Stomach (tissue), 9 donors: ENCODE data around the gene MAGI1. TPM values are rescaled to one million over a fixed set of nuclear protein-coding genes. Genes with fewer than 3 reads are reported as not detected.

Experiments
- DNase-seq, 2 donors: peaks; one replicate each; pipeline versions ENCODE4 v3.0.0 to v3.0.0-alpha.2; 2013 to 2019
- H3K27ac ChIP-seq, 5 donors: fragments of 200-600 bp in 4 of 5; sonication (generic) in 4 of 5; one replicate each; pipeline ENCODE4 v1.5.1; 2013 to 2019; ENCODE audit warnings: mild to moderate bottlenecking in 1 of 5, moderate library complexity in 1 of 5
- H3K27me3 ChIP-seq, 3 donors: fragments of 200-600 bp; sonication (generic); one replicate each; pipeline ENCODE4 v1.5.1; 2017 to 2019; ENCODE audit warnings: mixed run types in 1 of 3
- H3K36me3 ChIP-seq, 4 donors: fragments of 200-600 bp; sonication (generic); 1 replicate in 3 of 4; 2 replicates in 1 of 4; pipeline ENCODE4 v1.5.1; 2016 to 2019
- H3K4me1 ChIP-seq, 4 donors: fragments of 200-600 bp; sonication (generic); one replicate each; pipeline ENCODE4 v1.5.1; 2016 to 2019
- H3K4me3 ChIP-seq, 4 donors: fragments of 200-600 bp; sonication (generic) in 3 of 4; one replicate each; pipeline ENCODE4 v1.5.1; 2016 to 2019; ENCODE audit warnings: mild to moderate bottlenecking in 1 of 4
- H3K9me3 ChIP-seq, 4 donors: fragments of 200-600 bp; sonication (generic); one replicate each; pipeline ENCODE4 v1.5.1; 2016 to 2019
- EP300 ChIP-seq: sonication (generic); formaldehyde crosslinking; IDR thresholded peaks from one replicate; pipeline ENCODE4 v1.6.1; 2017; ENCODE audit warnings: antibody characterized with exemption
- POLR2A ChIP-seq, 4 donors: fragments of 450-650 bp; IDR thresholded peaks; one replicate each; pipeline ENCODE4 v1.6.1; 2016; ENCODE audit warnings: antibody characterized with exemption in 4 of 4, control low read depth in 2 of 4, mild to moderate bottlenecking in 1 of 4, moderate library complexity in 1 of 4
- POLR2AphosphoS5 ChIP-seq, 3 donors: sonication (generic); formaldehyde crosslinking; IDR thresholded peaks; one replicate each; pipeline ENCODE4 v1.6.1; 2016; ENCODE audit warnings: antibody characterized with exemption in 3 of 3
- whole genome bisulfite sequencing, 5 donors: extraction: QIAGEN DNeasy Blood & Tissue Kit in 3 of 5; methylation state at CpG; one replicate each; pipeline versions ENCODE4 v1.1.5 to v1.1.7; 2013 to 2018; 5-methylcytosine and 5-hydroxymethylcytosine counted together
- intact Hi-C: fragments of 100-400 bp; cut with DNase I; formaldehyde crosslinking; loops from one replicate; pipeline ENCODE4 v1.15.1; 2023; ENCODE audit warnings: low total_unique reads
- polyA plus RNA-seq, 3 donors: library from polyadenylated mRNA; stranded (reverse); fragments of 200-250 nt; gene quantifications; one replicate each; pipeline ENCODE4 v1.2.3, GENCODE V29; 2013
- total RNA-seq, 5 donors: library from RNA; depleted of rRNA; stranded (reverse); fragments of >200 nt; gene quantifications; one replicate each; pipeline versions ENCODE4 v1.1.0 to v1.2.3, GENCODE V29; 2014 to 2016
- TF ChIP-seq, protein P1 (sequence below), 7 experiments: fragments of 450-650 bp in 4 of 7; fragments of 200-600 bp in 3 of 7; sonication (generic) in 3 of 7; IDR thresholded peaks; one replicate each; pipeline ENCODE4 v1.5.1; 2016 to 2019; ENCODE audit warnings: antibody characterized with exemption in 7 of 7, control low read depth in 2 of 7, mild to moderate bottlenecking in 1 of 7
- donor health status: healthy with polysubstance abuse.
- donor health status: Bipolar disorder and iron deficiency.
- donor health status: healthy.

MAGI1 gene
- total and polyA plus RNA-seq, 8 donors = 5.7 to 237 (median 84.8) TPM

DNA sequence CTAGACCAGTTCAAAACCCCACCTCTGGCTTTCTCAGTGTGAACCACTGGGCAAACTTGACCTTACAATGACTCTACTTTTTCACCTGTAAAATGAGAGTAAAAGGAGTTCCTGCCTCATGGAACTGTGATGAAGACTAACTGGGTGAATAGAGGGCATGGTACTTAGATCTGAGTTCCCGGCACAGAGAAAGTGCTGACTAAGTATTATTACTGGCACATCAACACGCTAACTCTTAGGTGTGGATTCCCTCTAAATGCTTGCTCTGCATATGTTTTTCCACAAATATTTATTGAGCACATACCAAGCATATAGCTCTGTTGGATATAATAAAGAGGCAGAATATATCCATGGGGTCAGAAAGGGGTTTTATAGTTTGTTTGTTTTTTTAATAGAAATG, 437.8 kb downstream of the MAGI1 start:
- H3K9me3 ChIP-seq = no peaks in the 10 kb centered on the region
- no peak for DNase-seq
- TF ChIP-seq, protein P1, sequence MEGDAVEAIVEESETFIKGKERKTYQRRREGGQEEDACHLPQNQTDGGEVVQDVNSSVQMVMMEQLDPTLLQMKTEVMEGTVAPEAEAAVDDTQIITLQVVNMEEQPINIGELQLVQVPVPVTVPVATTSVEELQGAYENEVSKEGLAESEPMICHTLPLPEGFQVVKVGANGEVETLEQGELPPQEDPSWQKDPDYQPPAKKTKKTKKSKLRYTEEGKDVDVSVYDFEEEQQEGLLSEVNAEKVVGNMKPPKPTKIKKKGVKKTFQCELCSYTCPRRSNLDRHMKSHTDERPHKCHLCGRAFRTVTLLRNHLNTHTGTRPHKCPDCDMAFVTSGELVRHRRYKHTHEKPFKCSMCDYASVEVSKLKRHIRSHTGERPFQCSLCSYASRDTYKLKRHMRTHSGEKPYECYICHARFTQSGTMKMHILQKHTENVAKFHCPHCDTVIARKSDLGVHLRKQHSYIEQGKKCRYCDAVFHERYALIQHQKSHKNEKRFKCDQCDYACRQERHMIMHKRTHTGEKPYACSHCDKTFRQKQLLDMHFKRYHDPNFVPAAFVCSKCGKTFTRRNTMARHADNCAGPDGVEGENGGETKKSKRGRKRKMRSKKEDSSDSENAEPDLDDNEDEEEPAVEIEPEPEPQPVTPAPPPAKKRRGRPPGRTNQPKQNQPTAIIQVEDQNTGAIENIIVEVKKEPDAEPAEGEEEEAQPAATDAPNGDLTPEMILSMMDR (IDR thresholded peaks at IDR 0.05) = no peak
- no peak for TF ChIP-seq EP300
- TF ChIP-seq POLR2A (IDR thresholded peaks at IDR 0.05) = no peak
- no peak for TF ChIP-seq POLR2AphosphoS5 (IDR thresholded peaks at IDR 0.05)
- peaks cover 15 to 28% (median 25%) of the 10 kb centered on the region in 4 donors for H3K4me1 ChIP-seq
- peaks cover 0 to 17% (median 0%) of the 10 kb centered on the region in 3 donors for H3K27me3 ChIP-seq
- intact Hi-C loops = no loop called here
- H3K4me3 ChIP-seq = no peak overlapping the region
- H3K36me3 ChIP-seq = no peaks in the 10 kb centered on the region
- 82 to 97% (median 94%) methylated on average over 2 of the region's 2 CpGs for WGBS, 5 donors
- H3K27ac ChIP-seq = no peak overlapping the region

DNA sequence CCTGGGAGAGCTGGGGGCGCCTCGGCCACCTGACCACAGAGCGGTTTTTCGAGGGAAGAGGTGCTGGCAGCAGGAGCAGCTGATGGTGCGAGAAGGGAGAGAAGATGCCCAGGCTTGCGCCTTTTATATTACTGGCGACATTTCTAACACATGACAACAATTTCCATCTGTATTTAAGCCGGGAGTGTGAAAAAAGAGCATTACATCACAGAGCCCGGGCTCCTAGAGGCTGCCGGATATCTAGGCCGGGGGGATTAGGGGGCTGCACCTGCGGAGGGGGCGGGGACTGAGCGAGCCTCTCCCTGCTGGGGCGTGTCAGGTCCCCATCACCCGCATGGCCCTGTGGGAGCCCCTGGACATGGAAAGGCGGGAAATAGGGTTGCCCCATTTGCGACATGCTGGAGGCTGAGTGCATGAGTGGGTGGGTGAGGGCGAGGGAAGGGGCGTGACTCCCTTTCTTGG, 440.7 kb downstream of the MAGI1 start:
- peaks cover 15 to 27% (median 23%) of the 10 kb centered on the region in 4 donors for H3K4me1 ChIP-seq
- no peaks in the 10 kb centered on the region for H3K36me3 ChIP-seq
- H3K4me3 ChIP-seq = peak overlapping the region; percentile 25 to 37 (median 32)
- H3K27ac ChIP-seq = no peak overlapping the region
- WGBS, 5 donors = 34 to 53% (median 47%) methylated on average over 20 of the region's 20 CpGs
- peaks cover 0 to 17% (median 0%) of the 10 kb centered on the region in 3 donors for H3K27me3 ChIP-seq
- H3K9me3 ChIP-seq = no peaks in the 10 kb centered on the region
- intact Hi-C loops = no loop called here
- TF ChIP-seq POLR2A (IDR thresholded peaks at IDR 0.05) (no peak), EP300 (no peak), POLR2AphosphoS5 (IDR thresholded peaks at IDR 0.05) (no peak)
- TF ChIP-seq, protein P1 (IDR thresholded peaks at IDR 0.05) = no peak
- peak in 1 of 2 donors; percentile 44 for DNase-seq

DNA sequence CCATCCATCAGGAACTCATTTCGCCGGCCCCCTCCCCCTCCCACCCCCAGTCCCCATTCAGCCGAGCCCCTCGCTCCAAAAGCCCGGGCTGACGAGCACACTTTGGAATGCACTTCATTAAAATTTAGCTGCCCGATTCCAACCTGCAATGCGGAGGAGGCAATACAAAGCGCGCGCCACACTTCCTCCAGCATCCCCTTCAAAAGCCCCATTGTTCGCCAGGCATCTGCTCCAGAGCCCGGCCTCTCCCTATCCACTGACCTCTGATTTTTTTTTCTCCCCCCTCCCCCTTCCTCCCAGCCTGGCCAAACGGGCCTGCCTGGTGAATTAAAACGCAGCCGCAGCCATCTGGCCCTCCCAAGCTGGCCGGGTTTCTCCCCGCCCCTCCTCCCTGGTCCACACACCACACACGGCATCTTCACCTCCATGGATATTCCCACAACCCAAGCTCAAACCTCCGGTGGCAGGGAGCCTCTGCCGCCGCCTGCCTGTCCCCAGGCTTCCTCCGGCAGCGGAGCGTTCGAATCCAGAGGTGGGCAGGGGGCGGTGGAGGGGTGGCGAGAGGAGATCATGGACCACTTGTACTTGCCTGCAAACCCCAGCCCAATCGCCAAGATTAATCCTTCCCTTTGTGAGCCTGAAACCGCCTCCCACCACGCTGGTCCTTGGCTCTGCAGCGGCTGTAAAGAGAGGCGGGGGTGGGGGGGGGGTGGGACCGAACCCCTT, 441.3 kb downstream of the MAGI1 start:
- peak overlapping the region in 1 of 5 donors; percentile 7 for H3K27ac ChIP-seq
- peaks cover 15 to 30% (median 23%) of the 10 kb centered on the region in 4 donors for H3K4me1 ChIP-seq
- peak overlapping the region; percentile 25 to 37 (median 32) for H3K4me3 ChIP-seq
- peaks cover 0 to 17% (median 0%) of the 10 kb centered on the region in 3 donors for H3K27me3 ChIP-seq
- WGBS, 5 donors = 12 to 23% (median 16%) methylated on average over 31 to 34 of the region's 34 CpGs
- intact Hi-C loops = no loop called here
- H3K36me3 ChIP-seq = no peaks in the 10 kb centered on the region
- H3K9me3 ChIP-seq = no peaks in the 10 kb centered on the region
- TF ChIP-seq POLR2A (IDR thresholded peaks at IDR 0.05) (no peak), EP300 (no peak), POLR2AphosphoS5 (IDR thresholded peaks at IDR 0.05) (no peak)
- TF ChIP-seq, protein P1 (IDR thresholded peaks at IDR 0.05) = no peak
- DNase-seq = peak; percentile 34 to 83

DNA sequence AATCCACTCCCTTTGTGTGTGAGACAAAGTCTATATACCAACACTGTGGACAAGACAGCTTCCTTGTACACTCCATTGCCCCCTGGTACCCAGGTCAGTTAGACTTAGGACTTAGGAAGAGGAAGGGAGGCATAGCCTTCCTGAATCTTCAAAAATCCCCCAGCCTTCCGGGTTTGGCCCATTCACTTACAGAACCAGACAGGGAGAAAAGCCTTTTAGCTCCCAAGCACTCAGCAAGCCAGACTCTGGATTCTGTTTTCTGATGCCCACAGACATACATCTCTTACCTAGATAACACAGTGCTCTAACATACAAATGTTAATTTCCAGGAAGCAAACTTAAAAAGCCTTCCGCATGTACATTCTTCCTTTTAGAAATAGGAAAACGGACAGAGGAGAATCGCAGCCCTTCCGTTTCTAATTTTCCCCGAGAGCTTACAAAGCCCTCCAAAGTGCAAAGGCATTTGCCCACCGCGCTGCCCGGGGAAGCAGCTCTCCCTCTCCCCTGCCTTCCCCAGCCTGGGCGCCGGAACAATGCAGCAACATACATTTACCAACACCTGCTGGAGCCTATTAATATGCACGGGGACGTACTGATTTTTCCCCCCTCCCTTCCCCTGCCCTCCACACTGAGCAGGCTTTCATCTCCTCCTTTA, 442.0 kb downstream of the MAGI1 start:
- H3K27ac ChIP-seq = peak overlapping the region in 1 of 5 donors; percentile 7
- peak overlapping the region; percentile 25 to 37 (median 32) for H3K4me3 ChIP-seq
- DNase-seq = no peak
- H3K36me3 ChIP-seq = no peaks in the 10 kb centered on the region
- peaks cover 15 to 30% (median 23%) of the 10 kb centered on the region in 4 donors for H3K4me1 ChIP-seq
- intact Hi-C loops = no loop called here
- no peaks in the 10 kb centered on the region for H3K9me3 ChIP-seq
- H3K27me3 ChIP-seq = peaks cover 0 to 17% (median 0%) of the 10 kb centered on the region in 3 donors
- WGBS, 5 donors = 33 to 44% (median 40%) methylated on average over 13 of the region's 13 CpGs
- TF ChIP-seq POLR2A (IDR thresholded peaks at IDR 0.05) = no peak
- TF ChIP-seq, protein P1 (IDR thresholded peaks at IDR 0.05) = no peak
- TF ChIP-seq POLR2AphosphoS5 (IDR thresholded peaks at IDR 0.05) = no peak
- no peak for TF ChIP-seq EP300
